ENCODE results near the gene DNAJB5.

The DNAJB5 gene

DNA sequence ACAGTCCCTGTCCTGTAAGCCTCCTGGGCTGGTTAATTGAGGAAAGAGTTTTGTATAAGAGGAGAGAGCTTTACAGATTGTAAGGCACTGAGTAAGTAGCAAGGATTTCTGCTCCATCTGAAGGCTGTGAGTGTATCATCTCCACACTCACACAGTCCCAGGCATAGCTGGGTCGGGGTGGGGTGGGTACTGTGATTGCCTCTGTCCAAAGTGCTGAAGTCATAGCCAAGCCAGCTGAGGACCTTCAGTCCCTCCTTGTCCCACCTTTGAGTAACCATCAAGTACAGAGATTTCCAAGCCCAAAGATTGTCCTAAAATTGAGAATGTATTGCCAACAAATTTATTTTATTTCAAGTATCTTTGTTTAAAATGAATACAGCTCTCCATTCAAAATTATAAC lies 5.5 kb upstream of the DNAJB5 start:
- no peak for DNase-seq (ENCODE audit: low read depth in 2 of 2)

- peak; percentile 49 to 64 for DNase-seq (ENCODE audit: low read depth in 2 of 2)
Measured at GRCh38 chr9:34985311-34985899, 4.1 kb upstream of the DNAJB5 start.

DNA sequence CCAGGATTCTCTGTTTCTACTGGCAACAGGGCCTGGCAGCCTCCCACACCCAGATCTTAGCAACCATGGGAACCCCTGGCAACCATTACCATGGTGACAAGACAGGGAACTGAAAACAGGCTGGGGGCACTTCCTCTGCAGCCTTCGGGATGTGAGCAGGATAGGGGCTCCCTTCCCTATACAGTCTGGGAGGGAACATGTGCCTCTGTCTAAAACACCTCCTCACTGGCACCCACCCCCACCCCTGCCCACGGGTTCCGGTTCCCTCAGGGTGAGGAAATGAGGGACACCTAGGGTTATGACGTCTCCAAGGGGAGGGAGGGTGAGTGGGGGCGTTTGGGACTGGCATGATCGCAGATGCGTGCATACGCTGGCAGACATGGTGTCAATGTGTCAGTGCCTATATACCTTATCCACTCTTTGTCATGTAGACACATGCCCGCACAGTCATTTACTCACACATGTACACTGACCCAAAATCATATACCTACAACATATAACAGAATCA lies 3.0 kb upstream of the DNAJB5 start:
- no peak for DNase-seq (ENCODE audit: low read depth in 2 of 2)

DNA sequence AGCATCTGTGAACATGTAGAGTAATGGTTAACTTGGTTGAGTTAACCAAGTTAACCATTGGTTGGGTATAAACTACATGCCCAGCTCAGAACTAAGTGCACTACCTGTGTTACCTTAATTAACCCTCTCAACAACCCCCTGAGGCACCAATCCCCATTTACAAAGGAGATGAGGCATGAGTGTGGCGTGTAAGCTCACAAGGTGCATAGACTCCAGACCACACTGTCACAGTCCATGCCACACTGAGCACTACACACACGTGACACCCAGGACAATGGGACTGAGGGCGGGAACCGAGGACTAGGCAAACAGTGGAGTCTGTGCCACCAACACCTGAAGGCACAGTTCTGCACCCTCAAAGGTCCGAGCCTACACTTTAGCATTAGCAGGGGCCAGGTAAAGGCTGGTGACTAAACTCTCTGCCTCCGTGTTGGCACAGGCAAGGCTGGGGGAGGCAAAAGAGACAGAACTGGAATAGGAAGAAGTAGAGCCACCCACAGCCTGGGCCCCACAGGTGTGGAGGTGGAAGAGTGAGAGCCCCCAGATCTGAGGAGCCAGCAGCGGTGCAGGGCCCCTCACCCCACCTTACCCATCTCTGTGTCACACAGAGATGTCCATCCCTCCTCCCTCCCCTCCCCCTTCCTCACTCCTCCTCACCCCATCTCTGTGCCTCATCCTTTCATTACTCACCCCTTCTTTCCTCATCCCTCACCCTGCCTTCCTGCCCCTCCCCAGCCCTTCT lies 2.2 kb upstream of the DNAJB5 start:
- no peak for DNase-seq (ENCODE audit: low read depth in 2 of 2)

- DNase-seq (ENCODE audit: low read depth in 2 of 2): no peak
Measured at GRCh38 chr9:34988218-34989002, 1.1 kb upstream of the DNAJB5 start.

DNA sequence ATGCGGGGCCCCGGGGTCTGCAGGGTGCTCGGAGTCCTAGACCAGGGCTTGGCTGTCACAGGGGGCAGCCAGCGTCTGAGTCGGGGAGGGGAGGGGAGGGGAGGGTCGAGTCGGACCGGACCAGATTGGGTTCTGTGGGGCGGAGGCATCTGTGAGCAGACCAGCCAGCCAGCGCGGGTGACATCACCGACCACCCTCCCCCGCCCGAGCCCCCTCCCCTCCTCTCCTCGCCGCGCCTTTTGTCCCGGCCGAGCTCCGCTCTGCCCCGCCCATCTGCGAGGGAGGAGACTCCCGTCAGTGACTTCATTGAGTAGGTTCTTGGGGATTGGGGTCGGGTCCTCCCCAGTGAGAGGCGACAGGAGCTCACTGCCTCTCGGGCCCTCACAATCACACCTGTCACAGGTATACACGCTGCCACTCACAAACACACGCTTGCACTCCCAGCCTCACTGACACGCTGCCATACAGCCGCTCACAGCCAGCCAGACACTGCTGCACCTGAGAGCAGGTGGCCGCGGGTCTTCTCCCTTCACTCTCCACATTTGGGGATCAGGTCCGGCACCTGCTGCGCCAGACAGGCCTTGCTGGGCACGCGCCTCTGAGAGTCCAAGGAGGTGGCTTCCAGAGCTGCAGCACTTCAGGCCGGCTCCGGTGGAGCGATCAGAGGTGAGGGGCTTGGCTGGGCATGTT lies 546 bp downstream of the DNAJB5 start:
- no peak for DNase-seq (ENCODE audit: low read depth in 2 of 2)

DNA sequence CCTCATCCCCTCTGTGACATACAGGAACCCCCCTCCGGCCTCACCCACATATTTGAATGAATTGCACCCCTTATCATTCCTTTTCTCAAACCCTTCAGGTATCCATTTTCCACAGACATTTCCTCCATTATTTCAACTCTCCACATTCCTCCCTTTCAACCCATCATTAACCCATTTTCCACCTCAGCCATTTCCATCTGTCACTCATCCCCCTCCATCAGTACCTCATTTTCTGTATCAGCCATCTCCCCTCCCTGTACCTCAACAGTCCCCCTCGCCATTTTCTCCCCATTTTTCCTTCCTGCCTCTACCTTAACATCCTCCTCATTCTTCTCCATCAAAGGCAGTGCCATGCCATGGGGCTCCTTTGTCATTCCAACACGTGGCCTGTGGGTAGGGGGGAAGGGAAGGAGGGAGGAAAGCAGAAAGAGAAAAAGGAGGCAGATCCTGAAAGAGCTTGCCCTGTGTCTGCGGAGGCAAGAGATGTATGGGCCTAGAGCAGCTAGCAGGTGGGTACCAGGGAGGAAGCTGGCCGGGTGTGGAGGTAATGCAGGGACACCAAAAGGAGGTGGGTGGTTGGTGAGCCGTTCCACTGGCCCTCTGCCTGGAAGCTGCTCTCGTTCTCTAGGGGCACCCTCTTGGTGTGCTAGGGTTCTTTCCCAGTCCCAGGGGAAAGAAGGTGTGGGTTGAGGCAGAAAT lies 1.5 kb downstream of the DNAJB5 start:
- no peak for DNase-seq (ENCODE audit: low read depth in 2 of 2)

DNA sequence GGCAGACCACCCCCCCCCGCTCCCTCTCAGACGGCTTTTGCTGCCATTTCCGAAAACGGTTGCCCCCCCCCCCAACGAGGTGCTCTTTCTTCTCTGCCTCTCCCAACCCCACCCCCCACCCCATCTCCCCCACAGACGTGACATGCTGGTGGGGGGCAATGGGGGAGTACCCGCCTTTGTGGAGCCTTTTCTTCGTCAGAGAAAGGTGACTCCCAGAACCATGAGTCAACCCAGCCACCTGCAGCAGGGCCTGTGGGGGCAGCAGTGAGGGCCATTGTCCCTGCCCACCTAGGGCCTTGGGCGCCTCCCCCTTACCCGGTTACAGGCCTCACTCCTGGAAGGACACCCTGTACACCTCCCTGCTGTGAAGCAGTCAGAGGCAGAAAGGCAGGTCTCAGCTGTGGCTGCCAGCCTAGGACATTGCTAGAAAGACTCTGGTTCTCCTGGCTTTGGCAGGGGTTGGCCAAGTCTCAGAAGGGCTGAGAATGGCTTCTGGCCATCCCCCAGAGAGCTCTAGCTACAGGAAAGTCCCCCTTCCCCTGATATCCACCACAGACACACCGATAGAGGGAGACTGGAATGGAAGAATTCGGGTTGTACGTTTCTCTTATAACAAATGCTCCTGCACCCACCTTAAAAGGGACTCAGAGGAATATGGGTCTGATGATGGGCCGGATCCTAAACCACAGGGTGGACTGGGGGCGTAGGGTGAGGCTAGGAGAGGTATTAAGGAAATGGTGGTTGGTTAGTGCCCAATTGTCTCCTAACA lies 2.2 kb downstream of the DNAJB5 start:
- no peak for DNase-seq (ENCODE audit: low read depth in 2 of 2)

DNA sequence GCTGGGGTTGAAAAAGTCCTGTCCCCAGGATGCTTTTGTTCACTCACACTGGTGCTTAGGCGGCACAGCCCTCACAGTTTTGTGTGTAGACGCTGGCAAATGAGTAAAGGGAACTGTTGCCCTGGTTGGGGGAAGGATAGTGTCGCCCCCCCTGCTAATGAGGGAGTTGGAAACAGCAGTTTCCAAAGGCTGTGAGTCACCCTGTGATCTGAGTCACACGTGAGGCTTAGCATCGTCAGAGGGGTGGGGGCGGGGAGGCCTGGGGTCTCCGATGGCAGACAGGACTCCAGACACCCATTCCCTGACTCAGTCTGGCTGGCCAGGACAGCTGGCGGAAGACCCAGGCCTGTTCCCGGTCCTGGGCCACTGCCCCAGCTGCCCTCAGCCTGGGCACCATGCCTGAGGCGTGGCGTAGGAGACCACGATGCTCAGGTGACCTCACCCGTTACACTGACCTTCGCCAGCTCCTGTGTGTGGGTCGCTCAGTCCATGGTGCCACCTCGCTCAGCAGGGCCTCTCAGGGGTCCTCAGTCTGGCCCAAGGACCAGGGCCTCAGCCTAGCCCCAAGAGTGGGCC lies 2.9 kb downstream of the DNAJB5 start:
- peak; percentile 55 to 62 for DNase-seq (ENCODE audit: low read depth in 2 of 2)

DNA sequence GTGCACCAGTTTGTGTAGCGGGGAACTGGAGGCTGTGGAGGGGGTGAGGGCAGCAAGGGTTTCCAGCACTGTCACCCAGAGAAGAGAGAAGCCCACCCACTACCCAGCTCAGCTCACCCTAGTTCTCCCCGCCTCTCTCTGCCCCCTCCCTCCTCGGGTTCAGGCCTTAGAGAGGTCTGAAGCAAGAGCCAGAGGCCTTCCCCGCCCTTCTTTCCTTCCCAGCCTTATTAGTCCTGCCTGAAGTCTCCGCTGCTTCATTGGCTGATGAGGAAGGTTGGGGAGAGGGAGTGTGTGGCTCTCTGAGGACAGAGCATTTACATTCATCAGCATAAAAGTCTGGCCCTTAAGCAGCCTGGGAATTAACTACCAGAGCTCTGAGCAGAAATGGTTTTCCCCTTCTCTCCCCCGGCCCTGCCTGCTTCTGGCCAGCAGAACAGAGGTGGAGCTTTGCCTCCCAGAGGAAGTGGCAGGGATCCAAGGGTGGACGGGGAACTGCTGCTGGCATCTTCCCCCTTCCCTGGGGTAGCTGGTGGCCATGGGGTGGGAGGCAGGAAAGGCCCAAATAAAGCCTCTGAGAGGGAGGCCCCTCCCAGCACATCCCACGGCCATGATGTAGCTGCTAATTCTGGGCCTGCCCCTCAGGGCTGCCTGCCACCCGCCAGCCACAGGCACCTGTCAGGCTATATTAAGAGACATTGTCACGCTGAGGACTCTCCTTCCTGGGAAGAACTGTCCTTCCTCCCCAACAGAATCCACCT lies 4.1 kb downstream of the DNAJB5 start:
- DNase-seq (ENCODE audit: low read depth in 2 of 2): no peak

GRCh38 chr9:34994260-34994899 lies 4.8 kb downstream of the DNAJB5 start:
- DNase-seq (ENCODE audit: low read depth in 2 of 2): no peak

DNA sequence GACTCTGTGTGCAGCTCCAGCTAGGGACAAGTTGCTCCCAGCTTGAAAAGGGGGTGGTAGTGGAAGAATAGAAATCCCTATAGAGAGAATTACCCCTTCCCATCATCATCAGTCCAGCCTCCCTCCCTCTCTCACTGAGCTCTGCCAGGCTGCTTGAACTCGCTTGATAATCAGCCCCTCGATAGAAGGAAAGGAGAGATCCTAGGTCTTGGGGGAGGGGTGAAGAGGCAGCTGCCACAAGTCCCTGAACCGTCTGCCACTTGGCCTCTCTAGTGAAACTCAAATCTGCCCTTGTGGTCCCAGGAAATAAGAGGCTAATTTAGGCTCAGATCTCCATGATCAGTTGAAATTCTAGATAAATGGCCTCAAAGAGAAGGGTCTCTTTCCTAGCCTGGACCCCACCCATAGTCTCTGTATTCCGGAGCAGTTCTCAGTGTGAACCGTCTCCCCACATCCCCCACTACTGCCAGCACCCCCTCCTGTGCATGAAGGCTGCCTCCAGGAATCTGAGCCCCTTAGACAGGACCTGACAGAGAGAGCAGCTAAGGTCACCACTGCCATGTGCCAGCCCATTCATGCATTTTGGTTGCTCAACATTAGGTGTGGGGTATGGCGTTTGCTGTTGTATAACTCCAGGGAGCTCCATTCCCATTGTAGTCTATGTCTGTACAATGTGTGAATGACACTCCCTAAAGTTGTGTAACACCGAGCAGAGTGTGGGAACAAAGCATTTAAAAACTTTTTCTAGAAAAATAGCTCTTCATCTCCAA lies 5.5 kb downstream of the DNAJB5 start:
- DNase-seq (ENCODE audit: low read depth in 2 of 2): no peak

DNA sequence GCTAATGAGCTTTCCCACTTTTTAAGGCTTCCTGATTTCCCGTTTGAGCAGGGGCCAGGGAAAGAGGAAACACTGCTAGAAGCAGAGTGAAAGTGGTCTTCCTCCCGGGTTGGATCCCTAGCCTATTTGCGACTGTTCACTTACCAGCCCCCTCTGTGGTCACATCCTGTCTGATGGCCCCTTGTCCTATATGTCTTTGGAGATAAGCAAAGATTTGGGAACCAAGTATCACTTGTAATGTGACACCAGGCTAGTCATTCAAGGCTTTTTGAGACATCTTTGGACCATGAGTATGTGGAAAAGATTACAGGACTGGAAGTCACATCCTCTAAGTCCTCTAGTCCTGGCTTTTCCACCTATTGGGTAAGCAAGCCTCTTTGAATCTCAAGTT lies 6.1 kb downstream of the DNAJB5 start:
- no peak for DNase-seq (ENCODE audit: low read depth in 2 of 2)

DNA sequence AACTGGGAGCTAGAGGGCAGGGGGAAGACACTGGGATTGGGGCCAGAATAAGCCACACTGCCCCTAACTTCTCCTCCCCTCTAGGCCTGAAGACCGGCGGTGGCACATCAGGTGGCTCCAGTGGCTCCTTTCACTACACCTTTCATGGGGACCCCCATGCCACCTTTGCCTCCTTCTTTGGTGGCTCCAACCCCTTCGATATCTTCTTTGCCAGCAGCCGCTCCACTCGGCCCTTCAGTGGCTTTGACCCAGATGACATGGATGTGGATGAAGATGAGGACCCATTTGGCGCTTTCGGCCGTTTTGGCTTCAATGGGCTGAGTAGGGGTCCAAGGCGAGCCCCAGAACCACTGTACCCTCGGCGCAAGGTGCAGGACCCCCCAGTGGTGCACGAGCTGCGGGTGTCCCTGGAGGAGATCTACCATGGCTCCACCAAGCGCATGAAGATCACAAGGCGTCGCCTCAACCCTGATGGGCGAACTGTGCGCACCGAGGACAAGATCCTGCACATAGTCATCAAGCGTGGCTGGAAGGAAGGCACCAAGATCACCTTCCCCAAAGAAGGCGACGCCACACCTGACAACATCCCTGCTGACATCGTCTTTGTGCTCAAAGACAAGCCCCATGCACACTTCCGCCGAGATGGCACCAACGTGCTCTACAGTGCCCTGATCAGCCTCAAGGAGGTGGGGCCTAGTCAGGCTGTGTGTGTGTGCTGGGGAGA lies 6.8 kb downstream of the DNAJB5 start:
- no peak for DNase-seq (ENCODE audit: low read depth in 2 of 2)

GRCh38 chr9:34996905-34997279 lies 7.3 kb downstream of the DNAJB5 start:
- no peak for DNase-seq (ENCODE audit: low read depth in 2 of 2)

GRCh38 chr9:34997379-34997781 lies 7.8 kb downstream of the DNAJB5 start:
- no peak for DNase-seq (ENCODE audit: low read depth in 2 of 2)

DNA sequence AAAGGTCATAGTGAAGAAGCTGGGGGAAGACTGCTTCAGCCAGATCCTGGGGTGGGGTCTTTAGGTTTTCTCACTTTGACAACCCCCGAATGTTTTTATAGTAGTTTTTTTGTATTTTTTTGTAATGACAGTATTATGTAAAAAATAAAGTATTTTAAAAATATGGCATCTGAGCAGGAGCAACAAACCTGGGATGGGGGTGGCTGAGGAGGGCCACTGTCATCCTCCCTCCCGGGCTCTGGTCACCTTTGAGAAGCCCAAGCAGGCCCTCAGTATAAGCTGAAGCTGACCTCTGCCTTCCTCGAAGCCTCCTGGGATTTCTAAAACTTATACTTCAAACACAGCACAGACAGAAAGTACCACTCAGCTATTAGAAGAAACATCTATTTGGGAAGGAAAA lies 8.7 kb downstream of the DNAJB5 start:
- no peak for DNase-seq (ENCODE audit: low read depth in 2 of 2)

GRCh38 chr9:34999576-34999975 lies 10.0 kb downstream of the DNAJB5 start:
- no peak for DNase-seq (ENCODE audit: low read depth in 2 of 2)
